NCI-H1694 (cell line): ENCODE data around the gene FSD2.
"Not testable (repeated sequence)": the region's sequence is repeated elsewhere in the genome, so short reads cannot be mapped to it uniquely, and the experiment has no call there.

ENCODE experiments used
- DNase-seq: peaks from one replicate; lab custom pipeline; 2025; lab: John Stamatoyannopoulos, UW

Gene FSD2

GRCh38 chr15:82830427-82831173 lies 24.7 kb upstream of the FSD2 start:
- no peak for DNase-seq

- no peak for DNase-seq
Observed at GRCh38 chr15:82829234-82829633, 23.4 kb upstream of the FSD2 start.

- no peak for DNase-seq
Observed at GRCh38 chr15:82828075-82828474, 22.2 kb upstream of the FSD2 start.

GRCh38 chr15:82823049-82823448 lies 17.2 kb upstream of the FSD2 start:
- no peak for DNase-seq

GRCh38 chr15:82821851-82822250 lies 16.0 kb upstream of the FSD2 start:
- DNase-seq, result not testable (repeated sequence)

- not testable (repeated sequence) for DNase-seq
Observed at GRCh38 chr15:82821396-82821795, 15.5 kb upstream of the FSD2 start.

GRCh38 chr15:82820128-82820527 lies 14.3 kb upstream of the FSD2 start:
- DNase-seq, result no peak

- no peak for DNase-seq
Observed at GRCh38 chr15:82812994-82813393, 7.1 kb upstream of the FSD2 start.

GRCh38 chr15:82810890-82811426 lies 5.1 kb upstream of the FSD2 start:
- no peak for DNase-seq

- no peak for DNase-seq
Observed at GRCh38 chr15:82810061-82810889, 4.4 kb upstream of the FSD2 start.

- DNase-seq, result peak; percentile 92
Observed at GRCh38 chr15:82809308-82810060, 3.6 kb upstream of the FSD2 start, which contains the start of gene WHAMM. Gene WHAMM (plus strand): TSS chr15:82809628. CDS start chr15:82809727, 99 bp downstream.

- no peak for DNase-seq
Observed at GRCh38 chr15:82808634-82809041, 2.8 kb upstream of the FSD2 start.

GRCh38 chr15:82807920-82808633 lies 2.2 kb upstream of the FSD2 start:
- no peak for DNase-seq

- no peak for DNase-seq
Observed at GRCh38 chr15:82804575-82804949, 1.3 kb downstream of the FSD2 start.

- DNase-seq, result no peak
Observed at GRCh38 chr15:82803793-82804574, 1.9 kb downstream of the FSD2 start.

- DNase-seq, result no peak
Observed at GRCh38 chr15:82802497-82802896, 3.4 kb downstream of the FSD2 start.

GRCh38 chr15:82799183-82799841 lies 6.6 kb downstream of the FSD2 start:
- no peak for DNase-seq

GRCh38 chr15:82798531-82799166 lies 7.2 kb downstream of the FSD2 start:
- DNase-seq, result no peak

GRCh38 chr15:82798104-82798503 lies 7.8 kb downstream of the FSD2 start:
- DNase-seq, result no peak

GRCh38 chr15:82793737-82794136 lies 12.1 kb downstream of the FSD2 start:
- no peak for DNase-seq
